SK-N-SH (cell line): ENCODE data around the gene ZNF365. TPM values are rescaled to one million over a fixed set of nuclear protein-coding genes. Genes with fewer than 3 reads are reported as not detected.
"Not testable (repeated sequence)": the region's sequence is repeated elsewhere in the genome, so short reads cannot be mapped to it uniquely, and the experiment has no call there.

Source experiments
- CTCF ChIA-PET: fragments of 300-600, 350-600 bp; formaldehyde crosslinking; extraction: SDS; loops from one replicate; lab custom pipeline; 2021; lab: Yijun Ruan, JAX
- POLR2A ChIA-PET: fragments of 350-600 bp; sonication (Branson Sonifier 250); formaldehyde crosslinking; extraction: SDS; loops from one replicate; lab custom pipeline; 2020; ENCODE audit warnings: antibody characterized with exemption, inconsistent platforms; lab: Yijun Ruan, JAX
- DNase-seq: peaks from one replicate; pipeline ENCODE4 v3.0.0; 2012
- H2AFZ ChIP-seq: fragments of 200-600 bp; sonication (generic); 2 replicates; pipeline ENCODE4 v1.8.1; 2016; ENCODE audit warnings: antibody characterized with exemption, mild to moderate bottlenecking, low read depth
- H3F3A ChIP-seq: fragments of 200-600 bp; sonication (generic); replicated peaks from 2 replicates; pipeline ENCODE3; 2016; ENCODE audit warnings: antibody characterized with exemption, mild to moderate bottlenecking; ENCODE audit not compliant: insufficient read depth
- H3K27ac ChIP-seq, 2 experiments: fragments of 200-500 bp in 1 of 2; fragments of 200-600 bp in 1 of 2; sonication (Bioruptor generic) in 1 of 2; sonication (generic), shearing (Covaris generic) in 1 of 2; 2 replicates each; pipeline versions ENCODE4 v1.5.1 to v1.6.1; 2014 to 2016; ENCODE audit warnings: low read depth in 2 of 2, inconsistent platforms in 1 of 2, low read length in 1 of 2, mild to moderate bottlenecking in 1 of 2, mixed read lengths in 1 of 2
- H3K27me3 ChIP-seq: fragments of 200-600 bp; sonication (generic), shearing (Covaris generic); 2 replicates; pipeline ENCODE4 v1.6.1; 2016; ENCODE audit warnings: mixed run types; ENCODE audit not compliant: insufficient read depth
- H3K36me3 ChIP-seq, 2 experiments: fragments of 200-500 bp in 1 of 2; fragments of 200-600 bp in 1 of 2; sonication (Bioruptor generic) in 1 of 2; sonication (generic) in 1 of 2; replicated peaks in 1 of 2; 2 replicates each; pipeline versions ENCODE3 to v1.5.1; 2014 to 2016; ENCODE audit warnings: low read length in 1 of 2, mild to moderate bottlenecking in 1 of 2; ENCODE audit not compliant: insufficient read depth in 2 of 2, control insufficient read depth in 1 of 2
- H3K4me1 ChIP-seq, 2 experiments: fragments of 200-500 bp in 1 of 2; fragments of 200-600 bp in 1 of 2; sonication (Bioruptor generic) in 1 of 2; sonication (generic), shearing (Covaris generic) in 1 of 2; 2 replicates each; pipeline versions ENCODE4 v1.5.1 to v1.6.1; 2014 to 2016; ENCODE audit warnings: low read depth in 1 of 2, low read length in 1 of 2, mixed run types in 1 of 2; ENCODE audit not compliant: insufficient read depth in 2 of 2, control insufficient read depth in 1 of 2
- H3K4me2 ChIP-seq: fragments of 200-600 bp; sonication (generic), shearing (Covaris generic); 2 replicates; pipeline ENCODE4 v1.6.1; 2017; ENCODE audit warnings: mixed run types
- H3K4me3 ChIP-seq, 2 experiments: fragments of 200-500 bp in 1 of 2; fragments of 200-600 bp in 1 of 2; sonication (Bioruptor generic) in 1 of 2; sonication (generic), shearing (Covaris generic) in 1 of 2; 2 replicates each; pipeline versions ENCODE4 v1.5.1 to v1.8.1; 2014 to 2016; ENCODE audit warnings: low read depth in 2 of 2, inconsistent platforms in 1 of 2, low read length in 1 of 2, mild to moderate bottlenecking in 1 of 2, mixed read lengths in 1 of 2, moderate library complexity in 1 of 2
- H3K79me2 ChIP-seq: fragments of 200-600 bp; sonication (generic); 2 replicates; pipeline ENCODE4 v1.8.1; 2017; ENCODE audit warnings: mild to moderate bottlenecking; ENCODE audit not compliant: insufficient read depth
- H3K9ac ChIP-seq: fragments of 200-600 bp; sonication (generic); 2 replicates; pipeline ENCODE4 v1.6.1; 2017; ENCODE audit warnings: mixed run types
- H3K9me2 ChIP-seq: fragments of 200-600 bp; sonication (generic); 2 replicates; pipeline ENCODE4 v1.6.1; 2017; ENCODE audit warnings: mixed run types
- H3K9me3 ChIP-seq: fragments of 200-600 bp; sonication (generic); 2 replicates; pipeline ENCODE4 v1.6.1; 2017; ENCODE audit warnings: mixed run types, mild to moderate bottlenecking, moderate library complexity
- H4K20me1 ChIP-seq: fragments of 200-600 bp; sonication (generic); 2 replicates; pipeline ENCODE4 v1.6.1; 2017; ENCODE audit warnings: mild to moderate bottlenecking, mixed run types; ENCODE audit not compliant: insufficient read depth
- ELF1 ChIP-seq: IDR thresholded peaks from 2 replicates; pipeline ENCODE4 v1.4.0; 2012
- EP300 ChIP-seq, 2 experiments: IDR thresholded peaks; 2 replicates each; pipeline versions ENCODE4 v1.4.0 to v1.6.1; 2012; ENCODE audit warnings: borderline replicate concordance in 1 of 2, low read depth in 1 of 2, low read length in 1 of 2
- FOSL2 ChIP-seq: IDR thresholded peaks from 2 replicates; pipeline ENCODE4 v1.4.0; 2012; ENCODE audit warnings: low read depth, mild to moderate bottlenecking, moderate library complexity, borderline replicate concordance
- FOXJ3 ChIP-seq: sonication (generic); formaldehyde crosslinking; IDR thresholded peaks from 2 replicates; pipeline ENCODE4 v1.5.1; 2020; ENCODE audit warnings: mild to moderate bottlenecking, missing genetic modification reagents
- GABPA ChIP-seq: IDR thresholded peaks from 2 replicates; pipeline ENCODE4 v1.4.0; 2012; ENCODE audit warnings: low read depth, mild to moderate bottlenecking
- NFIC ChIP-seq: IDR thresholded peaks from 2 replicates; pipeline ENCODE4 v1.4.0; 2012; ENCODE audit warnings: borderline replicate concordance
- POLR2AphosphoS5 ChIP-seq: IDR thresholded peaks from 2 replicates; pipeline ENCODE4 v1.6.1; 2012; ENCODE audit warnings: low read depth, low read length
- RXRA ChIP-seq: IDR thresholded peaks from 2 replicates; pipeline ENCODE4 v1.4.0; 2012; ENCODE audit warnings: low read depth, mild to moderate bottlenecking, borderline replicate concordance
- SIN3A ChIP-seq: IDR thresholded peaks from 2 replicates; pipeline ENCODE4 v1.6.1; 2012; ENCODE audit warnings: low read depth, mild to moderate bottlenecking, low read length, moderate library complexity, borderline replicate concordance
- SMC3 ChIP-seq: IDR thresholded peaks from 2 replicates; pipeline ENCODE4 v1.6.1; 2012; ENCODE audit warnings: low read depth, low read length, improper control_type of control experiment
- TAF1 ChIP-seq: IDR thresholded peaks from 2 replicates; pipeline ENCODE4 v1.6.1; 2012; ENCODE audit warnings: low read depth, mild to moderate bottlenecking, low read length, moderate library complexity, borderline replicate concordance
- TCF12 ChIP-seq: IDR thresholded peaks from 2 replicates; pipeline ENCODE4 v1.4.0; 2012
- WGBS: methylation state at CpG from one replicate; pipeline ENCODE4 v1.1.6; 2017; ENCODE audit warnings: low lambda C conversion rate; 5-methylcytosine and 5-hydroxymethylcytosine counted together
- polyA plus RNA-seq, 3 experiments: library from polyadenylated mRNA; depleted of rRNA; stranded (reverse); fragments of >200 nt; gene quantifications; 2 replicates each; pipeline ENCODE4 v1.2.3, GENCODE V29; 2012
- TF ChIP-seq, protein P1 (sequence below): IDR thresholded peaks from 2 replicates; pipeline ENCODE4 v1.4.0; 2012; ENCODE audit warnings: low read depth
- TF ChIP-seq, protein P2 (sequence below): fragments of 150-350 bp; IDR thresholded peaks from 2 replicates; pipeline ENCODE4 v1.6.1; 2017; ENCODE audit warnings: antibody characterized with exemption, low read length, low read depth, borderline replicate concordance
- TF ChIP-seq, protein P3 (sequence below): fragments of 200-600 bp; sonication (generic); IDR thresholded peaks from 2 replicates; pipeline ENCODE4 v1.6.1; 2017; ENCODE audit warnings: antibody characterized with exemption, mild to moderate bottlenecking, moderate library complexity
- TF ChIP-seq, protein P4 (sequence below): IDR thresholded peaks from 2 replicates; pipeline ENCODE4 v1.6.1; 2012; ENCODE audit warnings: mild to moderate bottlenecking, low read depth, low read length, moderate library complexity
- TF ChIP-seq, protein P5 (sequence below): IDR thresholded peaks from 2 replicates; pipeline ENCODE4; 2012

ZNF365 gene
- polyA plus RNA-seq, 1 of the 3 experiments (the other 2 are of a cell fraction) = 4.5 TPM

DNA sequence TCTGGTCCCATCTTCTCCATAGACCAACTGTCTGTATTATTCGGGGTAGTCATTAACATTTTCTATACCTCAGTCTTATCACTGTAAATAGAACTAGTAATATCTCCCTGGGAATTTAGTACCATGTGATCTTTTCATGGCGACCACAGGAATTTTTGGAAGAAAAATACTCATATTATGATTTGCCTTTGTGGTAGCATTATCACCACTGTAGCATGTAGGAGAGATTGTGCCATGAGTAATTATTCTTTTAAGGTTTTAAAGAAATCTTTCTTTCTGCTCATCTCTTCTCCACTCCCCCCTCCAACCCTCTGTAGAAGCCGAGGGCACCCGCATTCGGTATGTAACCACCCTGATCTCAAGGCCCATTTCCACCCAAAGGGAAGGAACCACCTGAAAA lies 25.0 kb downstream of the ZNF365 start:
- 91% methylated on average over 5 of the region's 5 CpGs for WGBS
- ChIA-PET POLR2A (no interaction called here), CTCF (no interaction called here)
- H3K36me3 ChIP-seq = peaks cover 3 to 11% of the 10 kb centered on the region in 2 experiments
- no peaks in the 10 kb centered on the region for H3K79me2 ChIP-seq
- no peak overlapping the region for H2AFZ ChIP-seq
- no peaks in the 10 kb centered on the region for H4K20me1 ChIP-seq
- H3K27me3 ChIP-seq = no peaks in the 10 kb centered on the region
- H3K4me2 ChIP-seq = no peak overlapping the region
- DNase-seq = no peak
- H3K9me3 ChIP-seq = no peaks in the 10 kb centered on the region
- H3K9me2 ChIP-seq = no peaks in the 10 kb centered on the region
- no peaks in the 10 kb centered on the region for H3K4me1 ChIP-seq
- no peak overlapping the region for H3K4me3 ChIP-seq
- no peaks in the 10 kb centered on the region for H3F3A ChIP-seq
- TF ChIP-seq SMC3 (no peak), EP300 (IDR thresholded peaks at IDR 0.05; ENCODE audit: borderline replicate concordance in 1 of 2, low read depth in 1 of 2, low read length in 1 of 2) (no peak), FOSL2 (no peak), GABPA (no peak), TAF1 (no peak)
- H3K9ac ChIP-seq = no peak overlapping the region
- no peak overlapping the region for H3K27ac ChIP-seq

DNA sequence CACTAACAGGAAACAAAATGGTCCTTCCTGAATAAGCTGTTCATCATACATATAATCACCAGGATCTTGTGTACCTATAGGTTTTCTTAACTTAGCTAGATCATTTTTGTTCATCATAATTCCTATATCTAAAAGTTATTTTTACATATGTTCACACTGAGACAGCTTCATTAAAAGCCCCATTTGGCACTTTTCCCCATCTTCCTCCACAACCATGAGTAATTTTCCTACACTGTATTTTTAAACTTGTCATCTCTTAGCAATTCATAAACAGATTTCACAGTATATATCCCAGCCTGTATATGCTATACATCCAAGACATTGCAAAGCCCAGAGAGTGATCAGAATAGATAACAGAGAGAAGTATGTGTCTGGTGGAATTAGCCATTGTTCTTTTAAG lies 28.3 kb downstream of the ZNF365 start:
- Histone ChIP-seq H3K9ac (no peak overlapping the region), H4K20me1 (no peaks in the 10 kb centered on the region), H3K4me1 (no peaks in the 10 kb centered on the region), H3K27me3 (no peaks in the 10 kb centered on the region), H3K27ac (no peak overlapping the region), H3K9me3 (no peaks in the 10 kb centered on the region), H3F3A (no peaks in the 10 kb centered on the region), H3K79me2 (no peaks in the 10 kb centered on the region), H3K36me3 (peaks cover 0 to 8% of the 10 kb centered on the region in 2 experiments), H3K9me2 (no peaks in the 10 kb centered on the region), H3K4me3 (no peak overlapping the region), H3K4me2 (no peak overlapping the region), H2AFZ (no peak overlapping the region)
- TF ChIP-seq, protein P1, sequence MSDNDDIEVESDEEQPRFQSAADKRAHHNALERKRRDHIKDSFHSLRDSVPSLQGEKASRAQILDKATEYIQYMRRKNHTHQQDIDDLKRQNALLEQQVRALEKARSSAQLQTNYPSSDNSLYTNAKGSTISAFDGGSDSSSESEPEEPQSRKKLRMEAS = no peak
- TF ChIP-seq, protein P2, sequence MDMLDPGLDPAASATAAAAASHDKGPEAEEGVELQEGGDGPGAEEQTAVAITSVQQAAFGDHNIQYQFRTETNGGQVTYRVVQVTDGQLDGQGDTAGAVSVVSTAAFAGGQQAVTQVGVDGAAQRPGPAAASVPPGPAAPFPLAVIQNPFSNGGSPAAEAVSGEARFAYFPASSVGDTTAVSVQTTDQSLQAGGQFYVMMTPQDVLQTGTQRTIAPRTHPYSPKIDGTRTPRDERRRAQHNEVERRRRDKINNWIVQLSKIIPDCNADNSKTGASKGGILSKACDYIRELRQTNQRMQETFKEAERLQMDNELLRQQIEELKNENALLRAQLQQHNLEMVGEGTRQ = no peak
- no peak for TF ChIP-seq POLR2AphosphoS5
- TF ChIP-seq, protein P3, sequence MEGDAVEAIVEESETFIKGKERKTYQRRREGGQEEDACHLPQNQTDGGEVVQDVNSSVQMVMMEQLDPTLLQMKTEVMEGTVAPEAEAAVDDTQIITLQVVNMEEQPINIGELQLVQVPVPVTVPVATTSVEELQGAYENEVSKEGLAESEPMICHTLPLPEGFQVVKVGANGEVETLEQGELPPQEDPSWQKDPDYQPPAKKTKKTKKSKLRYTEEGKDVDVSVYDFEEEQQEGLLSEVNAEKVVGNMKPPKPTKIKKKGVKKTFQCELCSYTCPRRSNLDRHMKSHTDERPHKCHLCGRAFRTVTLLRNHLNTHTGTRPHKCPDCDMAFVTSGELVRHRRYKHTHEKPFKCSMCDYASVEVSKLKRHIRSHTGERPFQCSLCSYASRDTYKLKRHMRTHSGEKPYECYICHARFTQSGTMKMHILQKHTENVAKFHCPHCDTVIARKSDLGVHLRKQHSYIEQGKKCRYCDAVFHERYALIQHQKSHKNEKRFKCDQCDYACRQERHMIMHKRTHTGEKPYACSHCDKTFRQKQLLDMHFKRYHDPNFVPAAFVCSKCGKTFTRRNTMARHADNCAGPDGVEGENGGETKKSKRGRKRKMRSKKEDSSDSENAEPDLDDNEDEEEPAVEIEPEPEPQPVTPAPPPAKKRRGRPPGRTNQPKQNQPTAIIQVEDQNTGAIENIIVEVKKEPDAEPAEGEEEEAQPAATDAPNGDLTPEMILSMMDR = no peak
- no peak for TF ChIP-seq ELF1
- no peak for TF ChIP-seq NFIC
- no peak for TF ChIP-seq SMC3
- TF ChIP-seq, protein P4, sequence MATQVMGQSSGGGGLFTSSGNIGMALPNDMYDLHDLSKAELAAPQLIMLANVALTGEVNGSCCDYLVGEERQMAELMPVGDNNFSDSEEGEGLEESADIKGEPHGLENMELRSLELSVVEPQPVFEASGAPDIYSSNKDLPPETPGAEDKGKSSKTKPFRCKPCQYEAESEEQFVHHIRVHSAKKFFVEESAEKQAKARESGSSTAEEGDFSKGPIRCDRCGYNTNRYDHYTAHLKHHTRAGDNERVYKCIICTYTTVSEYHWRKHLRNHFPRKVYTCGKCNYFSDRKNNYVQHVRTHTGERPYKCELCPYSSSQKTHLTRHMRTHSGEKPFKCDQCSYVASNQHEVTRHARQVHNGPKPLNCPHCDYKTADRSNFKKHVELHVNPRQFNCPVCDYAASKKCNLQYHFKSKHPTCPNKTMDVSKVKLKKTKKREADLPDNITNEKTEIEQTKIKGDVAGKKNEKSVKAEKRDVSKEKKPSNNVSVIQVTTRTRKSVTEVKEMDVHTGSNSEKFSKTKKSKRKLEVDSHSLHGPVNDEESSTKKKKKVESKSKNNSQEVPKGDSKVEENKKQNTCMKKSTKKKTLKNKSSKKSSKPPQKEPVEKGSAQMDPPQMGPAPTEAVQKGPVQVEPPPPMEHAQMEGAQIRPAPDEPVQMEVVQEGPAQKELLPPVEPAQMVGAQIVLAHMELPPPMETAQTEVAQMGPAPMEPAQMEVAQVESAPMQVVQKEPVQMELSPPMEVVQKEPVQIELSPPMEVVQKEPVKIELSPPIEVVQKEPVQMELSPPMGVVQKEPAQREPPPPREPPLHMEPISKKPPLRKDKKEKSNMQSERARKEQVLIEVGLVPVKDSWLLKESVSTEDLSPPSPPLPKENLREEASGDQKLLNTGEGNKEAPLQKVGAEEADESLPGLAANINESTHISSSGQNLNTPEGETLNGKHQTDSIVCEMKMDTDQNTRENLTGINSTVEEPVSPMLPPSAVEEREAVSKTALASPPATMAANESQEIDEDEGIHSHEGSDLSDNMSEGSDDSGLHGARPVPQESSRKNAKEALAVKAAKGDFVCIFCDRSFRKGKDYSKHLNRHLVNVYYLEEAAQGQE = no peak
- TF ChIP-seq SIN3A = no peak
- TF ChIP-seq RXRA = no peak
- no peak for TF ChIP-seq FOXJ3
- no peak for TF ChIP-seq TCF12
- TF ChIP-seq, protein P5, sequence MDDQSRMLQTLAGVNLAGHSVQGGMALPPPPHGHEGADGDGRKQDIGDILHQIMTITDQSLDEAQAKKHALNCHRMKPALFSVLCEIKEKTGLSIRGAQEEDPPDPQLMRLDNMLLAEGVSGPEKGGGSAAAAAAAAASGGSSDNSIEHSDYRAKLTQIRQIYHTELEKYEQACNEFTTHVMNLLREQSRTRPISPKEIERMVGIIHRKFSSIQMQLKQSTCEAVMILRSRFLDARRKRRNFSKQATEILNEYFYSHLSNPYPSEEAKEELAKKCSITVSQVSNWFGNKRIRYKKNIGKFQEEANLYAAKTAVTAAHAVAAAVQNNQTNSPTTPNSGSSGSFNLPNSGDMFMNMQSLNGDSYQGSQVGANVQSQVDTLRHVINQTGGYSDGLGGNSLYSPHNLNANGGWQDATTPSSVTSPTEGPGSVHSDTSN = no peak
- CTCF ChIA-PET = interaction anchor here (0.7 kb wide), 1 partner anchor 35 kb away, joined by 4 read pairs; no protein-coding TSS in a partner anchor
- DNase-seq = no peak
- POLR2A ChIA-PET = no interaction called here

DNA sequence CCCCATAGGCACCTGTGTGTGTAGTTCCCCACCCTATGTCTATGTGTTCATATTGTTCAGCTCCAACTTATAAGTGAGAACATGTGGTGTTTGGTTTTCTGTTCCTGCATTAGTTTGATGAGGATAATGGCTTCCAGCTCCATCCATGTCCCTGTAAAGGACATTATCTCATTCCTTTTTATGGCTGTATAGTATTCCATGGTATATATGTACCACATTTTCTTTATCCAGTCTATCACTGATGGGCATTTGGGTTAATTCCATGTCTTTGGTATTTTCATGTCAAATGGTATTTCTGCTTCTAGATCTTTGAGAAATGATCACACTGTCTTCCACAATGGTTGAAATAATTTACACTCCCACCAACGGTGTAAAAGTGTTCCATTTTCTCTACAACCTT lies 36.4 kb downstream of the ZNF365 start:
- H3K27me3 ChIP-seq, H3K9ac ChIP-seq, H2AFZ ChIP-seq, H3K4me2 ChIP-seq, H3K36me3 ChIP-seq, H4K20me1 ChIP-seq, H3K4me1 ChIP-seq, POLR2A ChIA-PET, H3K27ac ChIP-seq, H3K79me2 ChIP-seq, H3K9me2 ChIP-seq, H3F3A ChIP-seq, H3K4me3 ChIP-seq, DNase-seq, H3K9me3 ChIP-seq: not testable (repeated sequence)
- WGBS = 5% methylated on average over 1 of the region's 1 CpG
- CTCF ChIA-PET = interaction anchor here (1.1 to 1.2 kb wide), 2 partner anchors 27 to 674 kb away, joined by 3 read pairs; no protein-coding TSS in a partner anchor
